HG03095 (cell line): Measurements from ENCODE around the gene TUBD1.
"Not testable (repeated sequence)": the region's sequence is repeated elsewhere in the genome, so short reads cannot be mapped to it uniquely, and the experiment has no call there.

Experiments used
- ATAC-seq: cut with Tn5 transposase; IDR thresholded peaks from one replicate; pipeline ENCODE4 v1.9.1; 2021; ENCODE audit warnings: moderate library complexity; ENCODE audit not compliant: unreplicated experiment

TUBD1 gene

GRCh38 chr17:59845595-59846393, 46.9 kb downstream of the TUBD1 start:
- ATAC-seq: no peak

GRCh38 chr17:59844884-59845594, 47.7 kb downstream of the TUBD1 start:
- ATAC-seq: no peak

- no peak for ATAC-seq
These were observed 49.7 kb downstream of the TUBD1 start for GRCh38 chr17:59842901-59843652.

- ATAC-seq: not testable (repeated sequence)
These were observed 50.9 kb downstream of the TUBD1 start for GRCh38 chr17:59841882-59842263.

- not testable (repeated sequence) for ATAC-seq
These were observed 51.5 kb downstream of the TUBD1 start for GRCh38 chr17:59841091-59841881.

- no peak for ATAC-seq
These were observed 52.2 kb downstream of the TUBD1 start for GRCh38 chr17:59840329-59841090.

GRCh38 chr17:59839651-59840328, 53.0 kb downstream of the TUBD1 start:
- ATAC-seq: no peak

- no peak for ATAC-seq
These were observed 54.5 kb downstream of the TUBD1 start for GRCh38 chr17:59838052-59838916.

GRCh38 chr17:59837308-59838051, 55.3 kb downstream of the TUBD1 start:
- peak; percentile 69 for ATAC-seq

GRCh38 chr17:59832883-59833379, 59.8 kb downstream of the TUBD1 start:
- no peak for ATAC-seq

GRCh38 chr17:59830846-59831486, 61.8 kb downstream of the TUBD1 start:
- no peak for ATAC-seq

- ATAC-seq: no peak
These were observed 62.6 kb downstream of the TUBD1 start for GRCh38 chr17:59830007-59830630.

- peak; percentile 62 for ATAC-seq
These were observed 63.3 kb downstream of the TUBD1 start for GRCh38 chr17:59829217-59830006.

GRCh38 chr17:59828819-59829216, 63.9 kb downstream of the TUBD1 start:
- not testable (repeated sequence) for ATAC-seq

GRCh38 chr17:59828478-59828760, 64.3 kb downstream of the TUBD1 start:
- no peak for ATAC-seq
